Fibroblast of the aortic adventitia (primary cell): Measurements from ENCODE around the gene PNMA6E. TPM values are rescaled to one million over a fixed set of nuclear protein-coding genes. Genes with fewer than 3 reads are reported as not detected.

Source experiments
- DNase-seq: peaks from one replicate; pipeline ENCODE4 v3.0.0-alpha.2; 2010; ENCODE audit warnings: low read depth
- H3K4me3 ChIP-seq: 2 replicates; pipeline ENCODE4 v1.5.1; 2011; ENCODE audit warnings: low read depth, mild to moderate bottlenecking, control low read depth, low read length, moderate library complexity
- total RNA-seq: library from RNA; depleted of rRNA; stranded (reverse); fragments of >200 nt; gene quantifications from 2 replicates; pipeline ENCODE4 v1.2.3, GENCODE V29; 2012; ENCODE audit warnings: low replicate concordance
- TF ChIP-seq, protein P1 (sequence below): IDR thresholded peaks from 2 replicates; pipeline ENCODE4 v1.5.1; 2011; ENCODE audit warnings: mild to moderate bottlenecking, low read length, control low read depth, inconsistent platforms; ENCODE audit not compliant: insufficient read depth

PNMA6E gene
- total RNA-seq, 1 donor = not detected

DNA sequence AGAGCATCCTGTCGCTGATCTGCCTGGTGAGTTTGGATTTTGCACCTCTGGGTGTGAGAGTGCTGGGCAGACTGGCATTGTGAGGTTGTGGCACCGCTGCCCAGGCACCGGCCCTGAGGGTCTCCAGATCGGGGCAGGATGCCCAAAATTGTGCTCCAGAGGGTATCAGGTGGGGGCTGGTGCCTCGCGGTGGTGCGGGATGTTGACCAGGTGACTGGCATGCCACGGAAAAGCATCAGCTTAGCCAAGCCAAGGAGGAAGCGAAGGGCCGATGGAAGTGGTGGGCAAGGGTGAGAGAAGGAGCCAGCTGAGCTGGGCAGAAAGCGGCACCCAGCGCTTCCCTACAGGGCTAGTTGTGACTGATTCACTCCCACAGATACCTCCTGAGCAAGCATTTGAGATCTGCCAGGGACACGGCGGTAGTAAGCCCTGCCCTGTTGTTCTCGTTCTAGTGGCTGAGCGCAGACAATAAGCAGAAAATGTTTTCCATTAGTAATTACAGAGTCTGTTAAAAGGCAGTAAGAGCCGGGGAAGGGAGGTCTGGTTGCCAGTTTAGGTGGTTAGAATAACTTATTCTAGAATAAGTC, 10.9 kb upstream of the PNMA6E start:
- TF ChIP-seq, protein P1, sequence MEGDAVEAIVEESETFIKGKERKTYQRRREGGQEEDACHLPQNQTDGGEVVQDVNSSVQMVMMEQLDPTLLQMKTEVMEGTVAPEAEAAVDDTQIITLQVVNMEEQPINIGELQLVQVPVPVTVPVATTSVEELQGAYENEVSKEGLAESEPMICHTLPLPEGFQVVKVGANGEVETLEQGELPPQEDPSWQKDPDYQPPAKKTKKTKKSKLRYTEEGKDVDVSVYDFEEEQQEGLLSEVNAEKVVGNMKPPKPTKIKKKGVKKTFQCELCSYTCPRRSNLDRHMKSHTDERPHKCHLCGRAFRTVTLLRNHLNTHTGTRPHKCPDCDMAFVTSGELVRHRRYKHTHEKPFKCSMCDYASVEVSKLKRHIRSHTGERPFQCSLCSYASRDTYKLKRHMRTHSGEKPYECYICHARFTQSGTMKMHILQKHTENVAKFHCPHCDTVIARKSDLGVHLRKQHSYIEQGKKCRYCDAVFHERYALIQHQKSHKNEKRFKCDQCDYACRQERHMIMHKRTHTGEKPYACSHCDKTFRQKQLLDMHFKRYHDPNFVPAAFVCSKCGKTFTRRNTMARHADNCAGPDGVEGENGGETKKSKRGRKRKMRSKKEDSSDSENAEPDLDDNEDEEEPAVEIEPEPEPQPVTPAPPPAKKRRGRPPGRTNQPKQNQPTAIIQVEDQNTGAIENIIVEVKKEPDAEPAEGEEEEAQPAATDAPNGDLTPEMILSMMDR = no peak
- DNase-seq = no peak
- H3K4me3 ChIP-seq = no peak overlapping the region

DNA sequence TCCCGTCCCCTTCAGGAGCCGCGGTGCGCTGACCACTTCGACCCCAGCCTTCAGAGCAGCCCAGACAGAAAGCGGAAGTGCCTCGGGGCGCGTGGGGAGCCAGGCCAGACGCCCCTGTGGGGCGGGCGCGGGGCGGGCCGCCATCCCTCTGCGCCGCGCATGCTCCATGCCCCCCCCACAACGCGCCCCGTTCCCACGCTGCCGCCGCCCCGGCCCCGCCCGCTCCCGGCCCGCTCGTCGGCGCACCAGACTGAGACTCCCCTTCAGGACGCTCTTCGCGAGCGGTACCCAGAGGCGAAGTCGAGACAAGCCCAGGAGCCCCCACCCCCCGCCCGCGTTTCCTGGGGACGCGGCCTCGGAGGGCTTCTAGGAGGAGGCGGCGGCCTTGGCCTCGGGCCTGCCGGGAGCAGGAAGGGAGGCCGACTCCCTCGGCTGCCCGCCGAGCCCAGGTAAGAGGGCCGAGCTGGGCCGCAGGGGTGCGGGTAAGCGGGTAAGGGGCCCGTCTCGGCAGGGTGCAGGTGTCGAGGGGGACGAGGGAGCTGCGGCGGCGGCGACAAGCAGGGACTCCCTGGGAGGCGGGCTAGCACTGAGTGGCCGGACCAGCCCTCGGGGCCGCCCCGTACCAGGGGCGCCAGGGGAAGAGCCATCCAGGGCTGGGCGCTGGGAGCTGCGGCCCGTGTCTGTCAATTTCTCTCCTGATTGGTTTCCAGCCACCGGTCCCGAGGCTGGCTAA, 10.3 kb upstream of the PNMA6E start, which contains the start of gene ZFP92:
Gene ZFP92, plus strand, starts transcription at position 218 of the 733 bp plus-strand sequence. CDS start 6,851 bp downstream, outside the sequence.
- no peak for DNase-seq
- TF ChIP-seq, protein P1 = no peak
- peak within 1 kb of the TSS; percentile 22 for H3K4me3 ChIP-seq

DNA sequence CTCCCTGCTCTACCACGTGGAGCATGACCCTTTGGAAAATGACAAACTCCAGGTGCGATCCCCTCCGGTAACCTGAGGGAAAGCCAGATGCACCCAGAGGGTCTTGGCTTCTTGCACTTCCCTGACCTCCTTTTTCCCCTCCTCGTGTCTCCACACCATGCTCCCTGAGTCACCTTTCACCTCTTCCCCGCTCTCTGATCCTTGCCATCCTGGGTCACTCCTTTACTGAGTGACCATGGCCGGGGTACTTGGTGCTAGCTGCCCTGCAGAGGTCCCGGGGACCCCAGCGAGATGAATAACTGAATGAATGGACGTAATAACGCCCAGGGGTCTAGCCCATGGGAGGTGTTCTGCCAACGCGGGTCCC, 9.7 kb upstream of the PNMA6E start:
- no peak overlapping the region for H3K4me3 ChIP-seq
- DNase-seq = no peak
- TF ChIP-seq, protein P1 = no peak

DNA sequence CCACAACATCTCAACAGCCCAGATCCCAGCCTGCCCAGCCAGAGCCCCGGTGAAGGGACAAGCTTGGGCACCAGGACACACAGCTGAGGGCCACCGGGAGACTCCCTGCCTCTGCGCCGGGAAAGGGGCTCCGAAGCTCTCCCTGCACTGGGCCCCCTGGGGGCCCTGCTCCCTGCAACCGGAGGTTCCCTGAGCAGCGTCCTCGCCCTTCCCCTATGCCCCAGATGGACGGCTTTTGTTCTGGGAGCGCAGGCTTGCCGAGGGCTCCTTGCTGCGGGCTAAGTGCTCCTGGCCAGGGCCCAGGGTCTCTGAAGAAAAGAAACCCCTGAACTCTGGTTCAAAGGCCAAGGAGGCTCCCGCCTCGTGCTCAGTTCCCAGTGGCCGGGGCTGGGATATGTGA, 9.2 kb upstream of the PNMA6E start:
- H3K4me3 ChIP-seq = no peak overlapping the region
- DNase-seq = no peak
- TF ChIP-seq, protein P1 = no peak

DNA sequence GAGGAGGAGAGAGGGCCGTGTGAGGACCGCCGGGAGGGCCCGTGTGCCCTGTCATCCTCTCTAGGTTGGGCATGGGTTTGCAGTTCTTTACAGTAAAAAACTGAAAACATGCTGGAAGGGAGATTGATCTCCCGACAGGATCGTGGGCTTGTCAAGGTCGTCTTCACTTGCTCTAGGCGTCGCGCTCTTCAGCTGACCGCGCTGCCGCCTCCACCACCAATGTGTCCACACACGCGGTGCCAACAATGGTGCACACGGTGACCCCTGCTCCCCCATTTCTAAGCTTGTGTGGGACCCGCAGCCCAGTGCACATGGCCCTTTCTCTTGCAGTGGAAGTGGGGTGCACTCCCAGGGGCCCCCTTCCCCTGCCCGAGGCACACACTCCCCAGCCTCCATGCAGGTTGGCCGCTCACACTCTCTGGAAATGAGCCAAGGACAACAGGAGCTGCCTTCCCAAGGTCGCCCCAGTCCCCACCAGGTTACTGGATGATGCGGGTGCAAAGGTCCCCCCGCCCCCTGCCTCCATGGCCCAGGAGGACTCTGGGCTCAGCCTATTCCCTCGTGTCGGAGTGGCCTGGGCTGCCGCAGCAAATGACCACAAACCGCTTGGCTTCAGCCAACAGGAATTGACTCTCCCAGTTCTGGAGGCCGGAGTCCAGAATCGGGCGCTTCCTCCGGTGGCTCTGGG, 8.4 kb upstream of the PNMA6E start:
- TF ChIP-seq, protein P1 = no peak
- no peak overlapping the region for H3K4me3 ChIP-seq
- no peak for DNase-seq

DNA sequence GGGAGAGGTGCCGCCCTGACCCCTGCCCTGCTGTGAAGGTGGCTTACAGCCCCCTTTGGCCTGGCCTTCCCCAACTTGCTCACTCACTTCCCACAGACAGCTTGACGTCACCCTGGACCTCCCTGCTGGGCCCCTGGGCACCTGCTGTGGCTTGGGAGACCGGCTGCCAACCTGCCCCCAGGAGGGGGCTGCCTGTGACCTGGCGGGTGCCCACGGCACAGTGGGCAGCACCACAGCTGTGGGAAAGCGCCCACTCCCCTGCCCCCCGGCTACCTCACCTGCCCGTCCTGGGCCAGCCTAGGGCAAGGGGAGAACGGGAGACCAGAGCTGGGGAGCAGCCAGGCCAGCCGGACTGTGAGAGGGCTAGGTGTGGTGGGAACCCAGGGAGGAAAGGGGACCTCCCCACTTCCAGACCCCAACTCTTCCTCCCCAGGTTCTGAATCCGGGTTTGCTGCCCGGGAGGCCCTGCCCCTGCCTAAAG, 7.8 kb upstream of the PNMA6E start:
- DNase-seq = no peak
- TF ChIP-seq, protein P1 = no peak

More for the DNA sequence above, 7.8 kb upstream of the PNMA6E start:
- H3K4me3 ChIP-seq = no peak overlapping the region
